Measurements from ENCODE around the gene ZFC3H1.

ZFC3H1 gene

DNA sequence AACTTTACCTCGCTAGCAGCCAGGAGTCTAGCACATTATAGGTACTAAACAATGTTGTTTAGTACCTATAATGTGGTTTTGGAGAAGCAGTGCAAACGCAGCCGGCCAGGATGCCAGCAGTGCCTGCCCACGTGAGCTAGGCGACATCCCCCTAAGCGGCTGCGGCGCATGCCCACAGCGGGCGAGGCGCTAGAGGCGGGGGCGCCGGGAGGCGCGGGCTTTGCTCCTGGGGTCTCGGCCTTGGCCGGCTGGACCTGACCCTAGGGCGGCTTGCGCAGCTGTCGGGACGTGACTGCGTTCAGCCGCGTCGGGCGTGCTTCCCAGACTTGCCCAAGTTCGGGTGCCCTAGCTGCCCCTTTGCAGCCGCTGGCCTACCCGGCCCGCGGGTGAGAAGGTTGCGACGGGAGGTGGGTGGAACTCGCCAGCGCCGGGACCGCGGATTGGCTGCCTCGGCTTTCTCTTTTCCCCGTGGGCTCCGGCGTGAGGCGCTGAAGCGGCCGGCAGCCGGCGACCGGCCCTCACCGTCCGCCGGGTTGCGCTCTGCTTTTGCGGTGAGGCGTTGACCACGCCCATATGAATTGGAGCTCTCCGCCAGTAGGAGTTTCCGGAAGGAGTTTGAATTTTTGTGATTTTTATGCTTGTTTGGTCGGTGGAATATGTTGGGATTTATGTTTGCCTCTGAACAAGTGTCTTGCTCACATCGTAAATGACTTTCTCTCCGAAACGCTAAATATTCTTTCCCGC lies 22.4 kb upstream of the ZFC3H1 start, which contains the start of gene TMEM19:
Gene TMEM19 (plus strand): TSS at position 169 of the 744 bp plus-strand sequence. CDS start 599 bp downstream, outside the sequence.
- in situ Hi-C loops (cut with HindIII; ENCODE audit: low pct_ligation_motif_present, low pct_unique_long_range_greater_than_20kb, low sequenced_read_pairs): no loop called here
- DNase-seq: peak; percentile 97

DNA sequence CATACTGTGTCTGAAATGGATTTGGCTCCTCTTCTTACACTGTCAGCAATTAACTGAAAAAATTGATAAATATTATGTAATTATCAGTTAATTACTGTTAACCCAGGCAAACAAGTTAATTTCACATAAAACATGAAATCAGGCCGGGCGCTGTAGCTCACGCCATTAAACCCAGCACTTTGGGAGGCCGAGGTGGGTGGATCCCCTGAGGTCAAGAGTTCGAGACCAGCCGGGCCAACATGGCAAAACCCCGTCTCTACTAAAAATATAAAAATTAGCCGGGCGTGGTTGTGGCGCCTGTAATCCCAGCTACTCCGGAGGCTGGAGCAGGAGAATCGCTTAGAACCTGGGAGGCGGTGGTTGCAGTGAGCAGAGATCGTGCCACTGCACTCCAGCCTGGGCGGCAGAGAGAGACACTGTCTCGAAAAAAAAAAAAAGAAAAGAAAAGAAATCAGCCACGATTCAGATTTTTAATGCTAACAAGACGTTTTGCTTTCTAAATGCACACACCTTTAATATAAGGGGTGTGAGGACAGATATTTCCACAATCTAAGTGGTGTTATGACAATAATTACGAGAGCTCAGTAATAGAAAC lies 21.8 kb upstream of the ZFC3H1 start:
- DNase-seq: peak; percentile 31
- in situ Hi-C loops (cut with HindIII; ENCODE audit: low pct_ligation_motif_present, low pct_unique_long_range_greater_than_20kb, low sequenced_read_pairs): no loop called here

DNA sequence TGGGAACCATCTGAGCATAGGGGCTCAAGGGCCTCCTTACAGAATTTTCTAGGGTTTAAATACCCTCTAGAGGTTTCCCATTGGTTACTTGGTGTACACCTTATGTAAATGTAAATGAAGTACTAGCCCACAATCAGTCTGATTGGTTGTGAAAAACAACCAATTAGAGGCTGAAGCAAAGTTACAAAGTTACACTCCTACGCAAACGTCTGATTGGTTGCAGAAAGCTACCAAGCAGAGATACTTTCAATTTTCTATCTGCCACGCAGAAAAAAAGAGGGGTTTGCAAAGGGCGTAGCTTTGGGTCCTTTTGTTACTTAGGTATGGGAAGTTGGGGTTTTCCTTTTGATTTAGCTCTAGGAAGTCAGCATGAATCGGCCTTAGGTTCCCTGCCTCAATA lies 20.4 kb upstream of the ZFC3H1 start:
- in situ Hi-C loops (cut with HindIII; ENCODE audit: low pct_ligation_motif_present, low pct_unique_long_range_greater_than_20kb, low sequenced_read_pairs): no loop called here
- DNase-seq: no peak

DNA sequence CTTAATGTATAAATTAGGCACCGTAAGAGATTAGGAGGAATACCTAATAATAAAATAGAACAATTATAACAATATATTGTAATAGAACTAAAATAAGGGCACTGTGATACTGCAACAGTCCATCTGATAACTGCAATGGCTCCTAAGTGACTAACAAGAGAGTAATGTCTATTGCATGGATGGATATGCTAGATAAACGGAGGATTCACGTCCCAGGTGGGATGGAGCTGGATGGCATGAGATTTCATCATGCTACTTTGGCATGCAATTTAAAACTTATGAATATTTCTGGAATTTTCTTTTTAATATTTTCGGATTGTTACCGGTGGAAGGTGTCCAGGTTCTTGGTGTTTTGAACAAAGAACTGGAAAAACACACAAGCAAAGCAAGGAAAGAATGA lies 20.0 kb upstream of the ZFC3H1 start:
- in situ Hi-C loops (cut with HindIII; ENCODE audit: low pct_ligation_motif_present, low pct_unique_long_range_greater_than_20kb, low sequenced_read_pairs): no loop called here
- DNase-seq: no peak

DNA sequence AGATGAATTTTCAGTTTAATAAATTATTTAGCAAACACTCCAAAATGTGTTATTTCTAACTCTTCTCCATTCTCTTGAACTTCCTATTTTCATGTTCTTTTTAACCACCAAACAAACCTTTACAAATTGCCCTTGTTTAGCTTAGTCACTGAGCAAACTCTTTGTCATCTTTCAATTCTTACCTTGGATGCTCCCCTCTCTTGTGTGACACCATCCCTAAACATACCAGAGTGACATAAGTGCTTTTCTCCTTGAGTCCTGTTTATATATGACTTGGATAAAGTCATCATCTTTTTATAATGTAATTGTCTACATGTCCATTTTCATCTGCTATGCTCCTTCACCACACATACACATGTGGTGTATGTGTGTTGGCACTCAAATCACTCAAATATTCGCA lies 18.8 kb upstream of the ZFC3H1 start:
- DNase-seq: no peak

DNA sequence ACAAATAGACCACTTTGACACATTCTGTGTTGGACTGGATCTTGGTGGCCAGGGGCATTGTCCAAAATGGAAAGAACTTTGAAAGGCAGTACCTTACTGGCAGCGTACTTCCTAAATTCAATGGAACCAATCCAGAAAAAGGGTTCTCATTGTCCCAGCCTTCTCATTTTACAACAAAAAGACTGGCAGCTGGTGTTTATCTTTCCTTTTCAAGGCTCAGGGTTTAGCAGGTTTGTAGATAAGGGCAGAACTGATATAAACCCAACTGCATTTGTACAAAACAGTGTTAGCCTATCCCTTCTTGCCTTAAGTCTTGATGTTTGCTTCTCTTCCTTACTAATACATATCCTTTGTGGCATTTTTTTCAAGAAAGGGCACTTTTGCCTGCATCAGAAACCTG lies 8.2 kb upstream of the ZFC3H1 start:
- no peak for DNase-seq
- in situ Hi-C loops (cut with HindIII; ENCODE audit: low pct_ligation_motif_present, low pct_unique_long_range_greater_than_20kb, low sequenced_read_pairs): no loop called here

More for the DNA sequence above, 18.8 kb upstream of the ZFC3H1 start:
- in situ Hi-C loops (cut with HindIII; ENCODE audit: low pct_ligation_motif_present, low pct_unique_long_range_greater_than_20kb, low sequenced_read_pairs): no loop called here

DNA sequence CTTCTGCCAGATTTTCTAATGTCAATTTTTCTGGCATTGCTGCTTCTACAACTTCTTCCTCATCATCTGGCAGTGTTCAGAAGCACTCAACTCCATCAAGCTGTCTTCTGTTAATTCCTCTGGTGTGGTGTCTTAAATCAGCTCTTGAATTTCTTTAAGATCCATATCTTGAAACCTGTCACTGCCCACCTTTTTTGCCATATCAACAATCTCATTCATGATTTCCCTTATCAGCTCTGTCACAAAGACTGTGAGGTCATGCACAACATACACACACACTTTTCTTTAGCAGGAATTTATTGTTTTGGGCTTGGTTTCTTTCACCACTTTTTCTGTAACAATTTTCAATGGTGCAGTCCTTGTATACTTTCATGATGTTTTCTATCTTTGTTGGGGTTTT lies 7.7 kb upstream of the ZFC3H1 start:
- no peak for DNase-seq
- in situ Hi-C loops (cut with HindIII; ENCODE audit: low pct_ligation_motif_present, low pct_unique_long_range_greater_than_20kb, low sequenced_read_pairs): no loop called here

DNA sequence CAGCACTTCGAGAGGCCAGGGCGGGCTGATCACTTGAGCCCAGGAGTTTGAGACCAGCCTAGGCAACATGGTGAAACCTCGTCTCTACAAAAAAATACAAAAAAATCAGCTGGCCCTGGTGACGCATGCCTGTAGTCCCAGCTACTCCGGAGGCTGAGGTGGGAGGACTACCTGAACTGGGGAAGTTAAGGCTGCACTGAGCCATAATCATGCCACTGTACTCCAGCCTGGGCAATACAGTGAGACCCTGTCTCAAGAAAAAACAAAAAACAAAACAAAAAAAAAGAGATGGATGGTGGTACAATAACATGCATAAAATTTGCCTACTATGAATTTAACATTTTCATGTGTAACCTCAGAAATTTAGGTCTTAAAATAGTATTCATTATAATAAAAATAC lies 2.6 kb upstream of the ZFC3H1 start:
- in situ Hi-C loops (cut with HindIII; ENCODE audit: low pct_ligation_motif_present, low pct_unique_long_range_greater_than_20kb, low sequenced_read_pairs): no loop called here
- DNase-seq: no peak

DNA sequence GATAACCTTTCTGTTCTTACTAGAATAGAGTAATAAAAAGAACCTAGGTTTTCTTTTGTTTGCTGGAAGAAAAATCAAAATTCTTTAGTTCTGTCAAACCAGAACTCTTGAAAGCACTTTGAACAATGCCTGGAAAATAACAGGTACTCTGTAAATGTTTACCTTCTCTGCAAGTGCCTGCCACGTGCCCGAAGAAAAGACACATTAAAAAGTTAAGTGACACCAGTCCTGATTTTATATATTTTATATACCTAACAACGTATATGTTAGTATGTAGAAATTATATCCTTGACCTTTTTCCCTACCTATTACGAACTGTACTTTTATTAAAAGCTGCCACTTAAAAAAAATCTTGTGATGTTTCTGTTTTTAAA lies 1.4 kb upstream of the ZFC3H1 start:
- DNase-seq: no peak
- in situ Hi-C loops (cut with HindIII; ENCODE audit: low pct_ligation_motif_present, low pct_unique_long_range_greater_than_20kb, low sequenced_read_pairs): no loop called here

DNA sequence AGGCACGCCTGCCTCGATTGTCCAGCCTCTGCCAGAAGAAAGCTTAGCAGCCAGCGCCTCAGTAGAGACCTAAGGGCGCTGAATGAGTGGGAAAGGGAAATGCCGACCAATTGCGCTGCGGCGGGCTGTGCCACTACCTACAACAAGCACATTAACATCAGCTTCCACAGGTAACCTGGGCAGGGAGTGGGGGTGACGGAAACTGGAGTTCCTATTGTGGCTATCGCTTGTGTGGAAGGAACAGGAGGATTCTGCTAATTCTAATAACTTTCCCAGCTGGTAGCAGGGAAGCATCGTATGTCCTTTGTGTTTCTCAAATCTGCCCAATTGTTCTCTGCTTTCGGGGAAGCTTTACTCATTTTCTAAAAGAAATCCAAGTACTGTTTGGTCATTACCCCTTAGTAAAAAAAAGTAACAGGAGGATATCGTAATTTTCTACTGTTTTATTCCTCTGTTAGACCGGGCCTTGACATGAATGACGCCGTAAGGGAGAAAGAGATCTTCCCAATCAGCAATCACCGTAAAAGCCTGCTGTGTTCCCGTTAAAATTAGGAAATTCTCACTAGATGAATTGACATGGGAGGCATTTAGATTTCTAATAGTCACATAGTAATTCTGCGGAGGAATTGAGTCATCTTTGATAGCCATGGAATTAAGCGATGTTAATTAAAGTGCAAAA lies 902 bp upstream of the ZFC3H1 start:
- in situ Hi-C loops (cut with HindIII; ENCODE audit: low pct_ligation_motif_present, low pct_unique_long_range_greater_than_20kb, low sequenced_read_pairs): no loop called here
- peak; percentile 34 for DNase-seq

DNA sequence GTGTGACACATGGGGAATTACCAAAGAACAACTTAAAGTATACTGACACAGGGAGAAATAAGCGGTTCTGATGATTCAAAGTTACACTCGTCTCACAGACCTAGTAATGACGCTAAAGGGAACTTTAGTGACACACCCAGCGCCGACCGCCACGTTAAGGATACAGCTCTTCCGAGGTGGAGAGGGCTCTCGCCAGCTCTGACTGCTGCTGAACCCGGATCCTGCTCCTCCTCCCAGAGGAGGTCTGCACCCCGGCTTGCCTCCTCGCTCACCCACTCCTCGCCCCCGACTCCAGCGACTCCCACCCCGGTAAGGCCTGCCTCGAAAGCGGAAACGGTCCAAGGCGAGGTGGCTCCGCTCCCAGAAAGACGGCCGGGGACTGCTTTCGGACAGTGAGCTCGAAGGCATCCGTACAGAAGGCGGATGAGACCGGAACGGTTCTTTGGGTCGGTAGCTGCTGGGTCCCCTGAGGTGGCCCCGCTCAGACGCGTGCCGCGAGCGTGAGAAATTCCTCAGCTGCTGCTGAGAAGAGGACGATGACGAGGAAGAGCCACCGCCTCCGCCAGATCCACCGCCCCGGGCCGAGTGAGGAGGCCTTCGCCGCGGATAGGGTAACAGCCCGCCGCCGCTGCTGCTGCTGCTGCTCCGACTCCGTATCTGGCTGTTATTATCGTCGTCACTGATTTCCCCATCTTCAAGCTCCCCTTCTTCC lies 643 bp downstream of the ZFC3H1 start:
- in situ Hi-C loops (cut with HindIII; ENCODE audit: low pct_ligation_motif_present, low pct_unique_long_range_greater_than_20kb, low sequenced_read_pairs): no loop called here
- peak; percentile 76 for DNase-seq

DNA sequence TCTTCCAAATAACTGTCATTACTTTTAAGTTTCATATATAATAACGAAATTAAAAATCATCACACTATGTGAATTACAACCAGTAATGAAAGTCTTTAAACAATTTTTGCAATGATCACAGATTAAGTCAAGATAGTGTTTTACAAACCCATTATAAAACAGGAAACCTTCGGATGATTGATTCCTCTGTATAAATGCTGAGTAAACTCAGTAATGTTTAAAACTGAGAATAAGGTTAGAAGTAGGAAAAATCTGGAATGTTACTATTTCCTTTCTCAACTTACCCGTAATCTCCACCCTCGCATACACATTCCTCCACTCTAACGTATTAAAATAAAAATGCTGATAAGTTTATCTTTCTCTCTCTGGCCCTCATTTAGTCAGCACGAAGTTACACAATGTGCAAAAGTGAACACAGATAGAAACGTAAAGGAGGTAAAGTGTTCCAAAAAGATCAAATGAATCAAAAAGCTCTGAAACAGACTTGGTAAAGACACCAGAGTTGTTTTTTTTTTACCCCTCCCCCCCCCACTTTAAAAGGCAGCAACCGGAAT lies 1.6 kb downstream of the ZFC3H1 start:
- in situ Hi-C loops (cut with HindIII; ENCODE audit: low pct_ligation_motif_present, low pct_unique_long_range_greater_than_20kb, low sequenced_read_pairs): no loop called here

DNA sequence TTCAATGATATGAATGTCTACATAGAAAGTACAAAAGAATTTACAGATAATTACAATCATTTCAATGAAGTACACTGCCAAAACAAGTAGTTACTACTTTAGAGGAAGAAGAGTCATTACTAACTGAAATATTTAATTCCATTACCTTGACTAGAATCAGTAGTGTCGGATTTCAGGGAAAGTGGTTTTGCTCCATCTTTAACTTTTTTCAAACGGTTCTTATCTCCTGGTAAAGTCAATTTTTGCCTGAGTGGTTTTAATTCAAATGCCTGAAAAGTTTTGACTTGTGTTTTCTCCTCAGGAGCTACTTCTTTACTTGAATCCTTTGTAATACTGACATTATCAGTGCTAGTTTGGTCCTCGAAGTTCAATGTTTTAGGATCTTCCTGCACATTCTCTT lies 6.9 kb downstream of the ZFC3H1 start:
- in situ Hi-C loops (cut with HindIII; ENCODE audit: low pct_ligation_motif_present, low pct_unique_long_range_greater_than_20kb, low sequenced_read_pairs): no loop called here
- DNase-seq: no peak

More for the DNA sequence above, 1.6 kb downstream of the ZFC3H1 start:
- peak; percentile 33 for DNase-seq

DNA sequence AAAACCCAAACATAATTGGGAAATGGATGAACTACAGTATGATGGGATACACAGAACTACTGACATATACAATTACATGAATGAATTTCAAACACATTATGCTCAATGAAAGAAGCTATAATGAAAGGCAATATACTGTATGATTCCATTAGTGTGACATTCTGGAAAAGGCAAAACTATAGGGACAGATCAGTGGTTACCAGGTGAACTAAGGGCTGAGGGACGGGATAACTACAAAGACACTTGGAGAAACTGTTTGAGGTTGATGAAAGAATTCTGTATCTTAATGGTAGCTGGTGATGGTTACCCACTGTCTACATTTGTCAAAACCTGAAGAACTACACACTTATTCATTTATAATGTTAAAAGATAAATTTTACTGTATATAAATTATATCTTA lies 7.7 kb downstream of the ZFC3H1 start:
- no peak for DNase-seq
- in situ Hi-C loops (cut with HindIII; ENCODE audit: low pct_ligation_motif_present, low pct_unique_long_range_greater_than_20kb, low sequenced_read_pairs): no loop called here

DNA sequence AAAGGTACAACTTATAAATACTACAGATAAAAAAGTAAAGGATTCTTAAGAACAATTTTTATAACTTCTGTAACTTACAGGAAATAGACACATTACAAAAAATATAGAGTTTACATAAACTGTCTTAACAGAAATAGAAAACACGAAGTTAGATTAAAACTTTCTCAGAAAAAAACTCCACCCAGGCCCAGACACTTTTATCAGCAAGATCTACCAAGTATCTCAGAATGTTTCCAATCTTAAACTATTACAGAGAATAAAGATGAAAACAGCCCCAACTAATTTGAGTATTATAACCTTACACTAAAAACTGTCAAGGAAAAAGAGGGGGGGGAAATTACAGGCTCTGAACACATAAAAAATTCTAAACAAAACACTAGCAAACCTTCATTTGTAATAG lies 8.2 kb downstream of the ZFC3H1 start:
- in situ Hi-C loops (cut with HindIII; ENCODE audit: low pct_ligation_motif_present, low pct_unique_long_range_greater_than_20kb, low sequenced_read_pairs): no loop called here
- no peak for DNase-seq

DNA sequence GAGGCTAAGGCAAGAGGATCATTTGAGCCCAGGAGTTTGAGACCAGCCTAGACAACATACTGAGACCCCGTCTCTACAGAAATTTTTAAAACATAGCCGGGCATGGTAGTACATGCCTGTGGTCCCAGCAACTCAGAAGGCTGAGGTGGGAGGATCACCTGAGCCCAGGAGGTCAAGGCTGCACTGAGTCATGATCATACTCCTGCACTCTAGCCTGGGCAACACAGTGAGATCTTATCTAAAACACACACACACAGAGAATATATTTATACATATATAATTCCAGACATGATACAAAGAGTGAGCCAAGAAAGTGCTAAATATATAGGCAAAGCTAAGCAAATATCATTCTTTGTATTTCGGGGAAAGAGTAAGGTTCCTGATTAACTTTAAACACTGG lies 9.4 kb downstream of the ZFC3H1 start:
- DNase-seq: no peak
- in situ Hi-C loops (cut with HindIII; ENCODE audit: low pct_ligation_motif_present, low pct_unique_long_range_greater_than_20kb, low sequenced_read_pairs): no loop called here

DNA sequence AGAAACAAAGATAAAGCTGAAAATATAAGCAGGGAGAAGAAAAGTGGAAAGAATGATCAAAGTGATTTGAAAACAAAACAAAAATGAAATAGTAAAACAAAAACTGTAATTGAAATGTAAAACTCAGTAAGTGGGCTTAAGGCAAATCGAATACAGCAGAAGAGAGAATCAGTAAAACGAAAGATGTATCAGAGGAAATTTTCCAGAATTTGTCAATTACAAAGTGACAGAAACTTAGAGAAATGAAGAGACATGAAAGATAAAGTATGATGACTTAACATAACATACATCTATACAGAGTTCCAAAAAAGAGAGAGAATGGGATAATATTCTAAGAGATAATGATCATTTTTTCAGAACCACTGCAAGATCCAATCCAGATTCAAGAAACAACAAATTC lies 10.5 kb downstream of the ZFC3H1 start:
- no peak for DNase-seq
- in situ Hi-C loops (cut with HindIII; ENCODE audit: low pct_ligation_motif_present, low pct_unique_long_range_greater_than_20kb, low sequenced_read_pairs): no loop called here

DNA sequence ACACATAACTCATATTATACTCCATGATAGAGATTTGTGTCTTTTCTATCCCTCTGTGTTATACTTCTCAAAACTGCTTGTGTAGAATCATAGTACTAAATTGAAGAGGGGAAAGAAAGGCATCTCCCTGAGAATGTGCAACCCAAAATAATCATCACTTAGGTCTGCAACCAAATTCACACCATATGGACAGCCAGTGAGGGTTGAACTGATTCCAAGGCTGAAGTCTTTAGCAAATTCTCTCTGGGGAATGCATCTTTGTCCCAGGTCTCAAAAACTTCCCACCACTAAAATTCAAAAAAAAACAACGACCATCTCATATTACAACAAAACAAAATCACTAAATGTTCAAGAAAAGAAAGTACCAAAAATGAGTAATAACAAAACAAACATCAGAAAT lies 11.0 kb downstream of the ZFC3H1 start:
- in situ Hi-C loops (cut with HindIII; ENCODE audit: low pct_ligation_motif_present, low pct_unique_long_range_greater_than_20kb, low sequenced_read_pairs): no loop called here
- DNase-seq: no peak

DNA sequence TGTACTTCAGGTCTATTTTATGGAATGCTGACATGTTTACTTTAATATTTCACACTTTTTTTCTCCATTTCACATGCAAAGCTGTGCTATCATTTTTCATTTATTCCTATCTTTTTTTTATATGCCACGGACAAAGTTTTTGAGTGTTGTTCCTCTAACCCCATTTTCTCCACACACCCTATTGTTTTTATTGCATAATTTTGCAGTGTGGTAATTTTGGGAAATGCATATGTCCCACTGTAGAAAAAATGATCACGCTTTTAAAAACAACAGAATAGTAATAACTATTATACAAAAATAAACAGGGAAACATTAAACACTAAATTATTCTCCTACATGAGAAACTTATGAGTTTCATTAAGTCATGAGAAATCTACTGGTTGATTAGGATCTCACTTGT lies 14.2 kb downstream of the ZFC3H1 start:
- in situ Hi-C loops (cut with HindIII; ENCODE audit: low pct_ligation_motif_present, low pct_unique_long_range_greater_than_20kb, low sequenced_read_pairs): no loop called here
- DNase-seq: no peak

Data from ACHN (cell line).